Keratinocyte (primary cell): ENCODE measurements around the gene TRMT5.

ENCODE experiments used
- CTCF ChIP-seq, 3 experiments: IDR thresholded peaks in 1 of 3; conservative IDR thresholded peaks in 1 of 3; optimal IDR thresholded peaks in 1 of 3; 2 replicates in 2 of 3; 3 replicates in 1 of 3; pipeline versions ENCODE3 to v1.5.1; 2011; ENCODE audit warnings: low read length in 3 of 3, mild to moderate bottlenecking in 3 of 3, moderate library complexity in 2 of 3, control low read depth in 1 of 3, inconsistent platforms in 1 of 3; ENCODE audit not compliant: insufficient read depth in 2 of 3; ENCODE audit errors: extremely low read depth in 1 of 3
- EZH2 ChIP-seq: IDR thresholded peaks from one replicate; pipeline ENCODE4 v1.6.1; 2012; ENCODE audit warnings: inconsistent platforms, mild to moderate bottlenecking, low read length, moderate library complexity

- no peak for TF ChIP-seq CTCF (optimal IDR thresholded peaks at IDR 0.05 in 1 of 3, IDR thresholded peaks at IDR 0.05 in 1 of 3, conservative IDR thresholded peaks at IDR 0.05 in 1 of 3; ENCODE audit: extremely low read depth in 1 of 3, insufficient read depth in 2 of 3, low read length in 3 of 3)
- no peak for TF ChIP-seq EZH2
Observed at GRCh38 chr14:60973070-60973469, 7.8 kb downstream of the TRMT5 start.
